Limb (tissue), 2 donors: ENCODE results near the gene PHYKPL.

ENCODE experiments used
- DNase-seq, 2 donors: peaks; one replicate each; pipeline ENCODE4 v3.0.0-alpha.2; 2016; ENCODE audit errors: extremely low spot score in 2 of 2

PHYKPL gene

GRCh38 chr5:178191661-178192060, 40.9 kb downstream of the PHYKPL start:
- no peak for DNase-seq

DNA sequence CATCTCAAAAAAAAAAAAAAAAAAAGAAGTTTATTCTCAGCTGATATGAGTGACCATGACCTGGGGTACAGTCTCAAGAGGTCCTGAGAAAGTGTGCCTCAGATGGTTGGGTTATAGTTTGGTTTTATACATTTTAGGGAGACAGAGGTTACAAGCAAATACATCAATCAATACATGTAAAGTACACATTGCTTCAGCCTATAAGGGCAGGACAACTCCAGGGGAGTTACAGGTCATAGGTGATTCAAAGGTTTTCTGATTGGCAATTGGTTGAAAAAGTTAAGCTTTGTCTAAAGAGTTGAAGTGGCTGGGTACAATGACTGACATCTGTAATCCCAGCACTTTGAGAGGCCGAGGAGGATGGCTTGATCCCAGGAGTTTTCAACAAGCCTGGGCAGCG, 43.2 kb downstream of the PHYKPL start:
- DNase-seq = no peak

DNA sequence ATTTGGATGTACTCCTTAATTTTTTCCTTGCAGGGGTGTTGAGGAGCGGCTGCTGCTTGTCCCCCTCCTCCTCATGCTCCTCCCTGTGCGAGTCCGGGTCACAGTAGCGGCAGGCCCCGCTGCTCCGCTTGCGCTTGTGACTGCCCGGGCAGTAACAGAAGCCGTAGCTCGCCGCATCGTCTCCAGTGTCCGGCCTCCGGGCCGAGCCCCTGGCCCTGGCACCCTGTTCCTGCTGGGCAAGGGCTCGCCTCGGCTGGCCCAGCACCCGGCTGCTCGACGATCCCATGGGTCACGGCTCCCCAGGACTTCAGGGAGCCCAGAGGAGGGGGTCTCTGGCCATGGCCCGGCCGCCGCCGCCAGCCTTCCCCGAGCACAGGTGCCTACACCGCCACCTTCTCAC, 45.6 kb downstream of the PHYKPL start, which contains the start of gene GMCL2:
Gene GMCL2, minus strand, starts transcription at position 358 of the 400 bp plus-strand sequence. Its CDS starts 72 bp downstream, at position 286.
- no peak for DNase-seq

DNA sequence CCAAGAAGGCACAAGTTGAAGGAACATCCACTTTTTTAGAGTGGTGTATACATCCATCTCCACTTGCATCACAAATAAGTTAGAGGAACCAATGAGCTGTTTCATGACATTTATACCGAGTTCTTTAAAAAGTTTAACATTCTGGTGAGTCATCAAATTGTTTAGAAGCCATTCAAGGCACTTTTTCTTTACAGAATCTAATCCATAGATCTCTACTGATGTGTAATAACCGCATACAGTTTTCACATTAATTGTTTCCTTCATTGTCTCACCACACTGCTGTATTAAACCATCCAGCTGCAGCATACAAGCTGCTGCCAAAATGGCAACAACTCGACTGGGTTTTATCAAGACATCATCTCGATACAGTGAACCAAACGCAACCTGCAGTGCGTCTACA, 46.2 kb downstream of the PHYKPL start:
- no peak for DNase-seq

- no peak for DNase-seq
Observed at GRCh38 chr5:178182158-178182876, 50.3 kb downstream of the PHYKPL start.

DNA sequence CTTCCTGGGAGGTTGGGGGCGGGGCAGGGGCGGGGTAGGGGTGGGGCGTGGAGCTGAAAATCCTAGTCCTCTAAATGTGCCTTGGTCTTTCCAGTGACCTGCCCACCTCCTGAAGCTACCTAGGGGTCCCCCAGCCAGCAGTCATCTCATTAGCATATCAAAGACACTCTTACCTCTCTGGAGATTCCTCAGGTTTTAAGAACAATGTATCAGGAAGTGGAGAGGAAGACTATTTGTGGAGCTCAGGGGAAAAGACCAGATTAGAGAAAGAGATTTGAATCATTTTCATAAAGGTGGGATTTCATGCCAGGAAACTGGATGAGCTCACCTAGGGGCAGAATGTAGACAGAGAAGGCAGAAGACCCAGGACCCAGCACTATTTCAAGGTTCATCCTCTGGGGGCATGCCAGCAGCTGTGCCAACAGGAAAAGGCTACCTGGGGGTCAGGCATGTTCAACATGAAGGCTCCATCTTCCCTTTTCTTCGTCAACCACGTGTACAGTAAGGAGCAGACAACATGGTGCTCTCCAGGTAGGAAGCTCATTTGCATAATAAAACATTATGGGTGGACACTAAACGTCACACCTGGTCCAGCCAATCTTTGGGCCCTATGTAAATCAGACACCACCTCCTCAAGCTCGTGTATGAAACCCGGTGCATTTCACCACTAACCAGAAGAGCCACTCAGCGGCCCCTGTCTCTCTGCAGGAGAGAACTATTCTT, 52.3 kb downstream of the PHYKPL start:
- DNase-seq = no peak

- DNase-seq = no peak
Observed at GRCh38 chr5:178177569-178177968, 55.0 kb downstream of the PHYKPL start.

DNA sequence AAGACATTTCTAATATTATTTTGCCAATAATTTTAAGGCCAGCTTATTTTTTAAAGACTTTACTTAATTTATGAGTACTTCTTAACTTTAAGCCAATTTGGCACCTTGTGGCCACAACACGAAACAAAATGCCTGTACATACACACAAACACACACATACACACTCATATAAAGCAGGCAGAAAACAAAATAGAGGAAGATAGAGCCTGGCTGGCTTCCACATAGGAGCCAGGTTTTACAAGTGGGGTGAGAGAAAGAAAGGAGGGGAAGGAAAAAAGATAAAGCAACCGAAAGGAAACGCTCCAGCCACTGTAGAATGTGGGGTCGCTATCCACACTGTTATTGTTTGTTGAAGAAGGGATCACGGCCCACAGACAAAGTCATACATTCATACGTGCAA, 55.8 kb downstream of the PHYKPL start:
- DNase-seq = no peak

- DNase-seq = no peak
Observed at GRCh38 chr5:178174456-178174855, 58.1 kb downstream of the PHYKPL start.

GRCh38 chr5:178170455-178170854, 62.1 kb downstream of the PHYKPL start:
- DNase-seq = no peak

DNA sequence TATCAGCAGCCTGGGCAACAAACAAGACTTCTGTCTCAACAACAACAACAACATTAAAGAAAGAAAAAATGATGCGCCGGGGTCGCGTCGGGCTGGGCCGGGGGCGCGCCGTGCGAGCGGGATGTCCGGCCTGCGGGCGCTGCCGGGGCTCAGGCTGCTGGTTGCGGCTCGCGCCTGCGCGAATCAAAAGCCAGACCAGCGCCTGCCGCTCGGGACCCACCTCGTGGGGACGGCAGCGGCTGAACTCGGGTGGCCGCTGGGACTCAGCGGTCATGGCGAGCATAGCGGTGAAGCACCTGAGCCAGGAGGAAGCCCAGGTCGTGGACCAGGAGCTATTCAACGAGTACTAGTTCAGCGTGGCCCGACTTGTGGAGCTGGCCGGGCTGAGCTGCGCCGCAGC, 67.0 kb downstream of the PHYKPL start:
- DNase-seq = no peak

- peak; percentile 62 to 93 for DNase-seq
Observed at GRCh38 chr5:178163772-178164735, 68.5 kb downstream of the PHYKPL start.

DNA sequence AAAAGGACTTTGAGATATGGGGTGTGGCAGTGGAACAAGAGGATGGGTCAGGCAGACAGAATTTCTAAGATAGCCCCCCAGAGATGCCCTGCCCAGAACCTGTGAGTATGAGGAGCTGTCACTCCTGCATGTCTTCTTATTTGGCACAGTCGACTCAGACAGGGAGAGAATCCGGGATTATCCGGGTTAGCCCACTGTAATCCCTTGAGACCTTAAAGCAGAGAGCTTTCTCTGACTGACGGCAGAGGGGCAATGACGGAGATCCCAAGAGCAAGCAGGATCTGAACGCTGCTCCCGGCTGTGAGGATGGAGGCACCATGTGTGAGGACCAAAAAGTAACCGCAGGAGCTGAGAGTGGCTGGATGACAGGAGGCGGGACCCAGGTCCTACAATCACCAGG, 70.1 kb downstream of the PHYKPL start:
- DNase-seq = no peak

DNA sequence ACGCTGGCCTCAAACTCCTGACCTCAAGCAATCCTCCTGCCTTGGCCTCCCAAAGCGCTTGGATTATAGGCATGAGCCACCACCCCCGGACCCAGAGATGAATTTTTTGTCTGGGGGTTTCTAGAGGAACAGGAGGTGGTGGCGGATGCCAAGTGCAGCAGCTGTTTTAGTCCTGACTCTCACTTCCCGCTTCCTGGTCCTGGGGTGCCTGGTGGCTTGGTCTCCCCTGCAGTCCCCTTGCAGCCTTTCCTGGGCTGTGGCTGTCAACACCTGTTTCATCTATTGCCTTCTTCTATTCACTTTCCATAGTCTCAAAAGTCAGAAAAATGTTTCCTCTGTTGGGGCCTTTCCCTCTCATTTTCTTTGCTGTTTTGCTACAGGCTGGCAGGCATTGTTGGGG, 72.4 kb downstream of the PHYKPL start:
- no peak for DNase-seq
